Activated CD8-positive, alpha-beta T cell treated with anti-CD3 and anti-CD28 coated beads for 36 hours (primary cell): ENCODE measurements around the gene STK32C. TPM values are rescaled to one million over a fixed set of nuclear protein-coding genes. Genes with fewer than 3 reads are reported as not detected.

Source experiments
- ATAC-seq: fragments of 200-7000 bp; cut with Tn5 transposase; one replicate; pipeline ENCODE4 v1.10.0; 2021; ENCODE audit warnings: mild to moderate bottlenecking, moderate library complexity
- CTCF ChIA-PET: fragments of 350-600 bp; sonication (Branson Sonifier 250); formaldehyde crosslinking; loops from one replicate; lab custom pipeline; 2021; ENCODE audit warnings: antibody characterized with exemption; lab: Charles Lee
- POLR2A ChIA-PET: fragments of 350-600 bp; sonication (Branson Sonifier 250); formaldehyde crosslinking; loops from one replicate; lab custom pipeline; 2021; ENCODE audit warnings: antibody characterized with exemption; lab: Charles Lee
- DNase-seq: peaks from one replicate; pipeline ENCODE4 v3.0.0-alpha.2; 2020
- H3K27ac Mint-ChIP-seq: one replicate; pipeline ENCODE4 v1.8.0; 2021; ENCODE audit warnings: mild to moderate bottlenecking, mixed read lengths
- H3K27me3 Mint-ChIP-seq: one replicate; pipeline ENCODE4 v1.8.0; 2021; ENCODE audit warnings: mixed read lengths
- H3K36me3 Mint-ChIP-seq: one replicate; pipeline ENCODE4 v1.8.0; 2021; ENCODE audit warnings: low read depth, mixed read lengths
- H3K4me1 Mint-ChIP-seq: one replicate; pipeline ENCODE4 v1.8.0; 2021; ENCODE audit warnings: low read depth, mixed read lengths
- H3K4me3 Mint-ChIP-seq: one replicate; pipeline ENCODE4 v1.8.0; 2021; ENCODE audit warnings: mild to moderate bottlenecking, moderate library complexity, mixed read lengths
- H3K9me3 Mint-ChIP-seq: one replicate; pipeline ENCODE4 v1.8.0; 2021; ENCODE audit warnings: mixed read lengths
- intact Hi-C: fragments of 100-400 bp; cut with micrococcal nuclease; formaldehyde crosslinking; loops from one replicate; pipeline ENCODE4 v1.10.0; 2022
- total RNA-seq, 2 experiments: library from RNA; stranded (reverse); gene quantifications; one replicate each; pipeline ENCODE4 v1.2.3, GENCODE V29; 2021
- TF ChIP-seq, protein P1 (sequence below): fragments of 200-600 bp; IDR thresholded peaks from one replicate; pipeline ENCODE4 v1.8.0; 2022; ENCODE audit warnings: antibody characterized with exemption, mild to moderate bottlenecking

The STK32C gene
- total RNA-seq, 2 experiments from 2014 or later = 29.3 to 31.4 TPM

DNA sequence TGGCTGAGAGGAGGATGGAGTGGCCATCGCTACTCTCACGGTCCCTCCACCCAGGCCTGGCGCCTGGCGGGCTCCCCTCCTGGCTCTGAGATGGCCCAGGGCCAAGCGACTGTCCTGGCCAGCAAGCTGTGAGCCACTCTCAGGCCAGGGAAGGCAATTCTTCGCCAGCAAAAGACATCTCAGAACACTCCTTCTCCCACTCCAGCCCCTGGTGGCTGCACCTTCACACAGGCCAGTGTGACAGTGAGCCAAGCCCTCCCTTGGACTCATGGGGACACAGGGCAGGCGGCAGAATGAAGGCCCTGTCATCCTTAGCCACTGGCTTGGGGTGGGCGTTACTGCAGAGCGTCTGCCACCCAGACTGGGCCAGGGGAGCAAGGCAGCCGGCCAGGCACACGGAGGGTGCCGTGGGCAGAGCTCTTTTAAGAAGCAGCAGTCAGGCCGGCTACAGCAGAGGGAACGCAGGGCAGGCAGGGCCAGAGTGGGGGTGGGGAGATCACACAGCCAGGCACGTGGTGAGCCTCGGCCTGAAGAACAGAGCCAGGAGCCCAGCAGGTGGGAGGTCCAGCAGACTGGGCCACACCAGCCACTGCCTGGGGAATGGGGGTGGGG is 14.4 kb downstream of the STK32C start:
- H3K36me3 Mint-ChIP-seq = no peaks in the 10 kb centered on the region
- no peak overlapping the region for H3K4me3 Mint-ChIP-seq
- intact Hi-C loops = no loop called here
- no peak overlapping the region for H3K27ac Mint-ChIP-seq
- peaks cover 7% of the 10 kb centered on the region for H3K4me1 Mint-ChIP-seq
- POLR2A ChIA-PET = no interaction called here
- ATAC-seq (no peak), DNase-seq (no peak)
- H3K27me3 Mint-ChIP-seq = no peaks in the 10 kb centered on the region
- TF ChIP-seq, protein P1, sequence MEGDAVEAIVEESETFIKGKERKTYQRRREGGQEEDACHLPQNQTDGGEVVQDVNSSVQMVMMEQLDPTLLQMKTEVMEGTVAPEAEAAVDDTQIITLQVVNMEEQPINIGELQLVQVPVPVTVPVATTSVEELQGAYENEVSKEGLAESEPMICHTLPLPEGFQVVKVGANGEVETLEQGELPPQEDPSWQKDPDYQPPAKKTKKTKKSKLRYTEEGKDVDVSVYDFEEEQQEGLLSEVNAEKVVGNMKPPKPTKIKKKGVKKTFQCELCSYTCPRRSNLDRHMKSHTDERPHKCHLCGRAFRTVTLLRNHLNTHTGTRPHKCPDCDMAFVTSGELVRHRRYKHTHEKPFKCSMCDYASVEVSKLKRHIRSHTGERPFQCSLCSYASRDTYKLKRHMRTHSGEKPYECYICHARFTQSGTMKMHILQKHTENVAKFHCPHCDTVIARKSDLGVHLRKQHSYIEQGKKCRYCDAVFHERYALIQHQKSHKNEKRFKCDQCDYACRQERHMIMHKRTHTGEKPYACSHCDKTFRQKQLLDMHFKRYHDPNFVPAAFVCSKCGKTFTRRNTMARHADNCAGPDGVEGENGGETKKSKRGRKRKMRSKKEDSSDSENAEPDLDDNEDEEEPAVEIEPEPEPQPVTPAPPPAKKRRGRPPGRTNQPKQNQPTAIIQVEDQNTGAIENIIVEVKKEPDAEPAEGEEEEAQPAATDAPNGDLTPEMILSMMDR = no peak
- H3K9me3 Mint-ChIP-seq = no peaks in the 10 kb centered on the region
- CTCF ChIA-PET = no interaction called here

DNA sequence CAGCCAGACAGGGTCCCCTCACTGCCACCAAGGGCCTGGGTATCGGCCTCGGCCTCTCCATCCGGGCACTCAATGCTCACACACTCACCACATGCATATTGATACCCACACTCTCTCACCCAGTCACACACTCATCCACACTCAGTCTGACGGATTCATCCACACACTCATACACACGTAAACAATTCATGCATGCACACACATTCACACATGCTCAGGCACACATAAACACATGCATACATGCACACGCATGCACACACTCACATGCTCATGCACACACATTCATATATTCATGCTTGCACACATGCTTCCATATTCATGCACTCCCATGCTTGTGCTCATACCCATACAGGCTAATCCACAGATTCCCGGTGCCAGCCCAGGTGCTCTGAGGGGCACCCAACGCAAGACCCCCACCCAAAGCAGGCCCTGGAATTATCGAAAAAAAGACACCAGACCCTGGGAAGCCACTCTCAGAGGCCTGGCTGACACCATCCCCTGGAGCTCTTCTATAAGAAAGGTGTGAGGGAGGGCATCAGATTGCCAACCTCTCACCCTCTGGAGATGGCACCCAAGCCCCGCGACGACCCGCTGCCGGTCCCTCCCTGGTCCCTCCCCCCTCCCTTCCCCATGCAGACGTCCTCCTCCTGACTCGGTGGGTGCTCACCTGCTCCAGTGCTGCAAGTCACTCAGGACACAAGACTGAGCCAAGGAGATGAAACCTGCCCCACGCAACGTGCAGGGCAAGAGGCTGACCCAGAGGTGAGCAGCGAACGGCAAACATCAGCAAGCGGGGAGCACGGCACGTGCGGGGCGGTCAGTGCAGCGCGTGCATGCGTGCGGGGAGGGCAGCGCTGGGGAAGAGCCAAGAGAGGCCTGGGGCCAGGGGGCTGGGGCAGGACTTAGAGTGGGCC is 15.2 kb downstream of the STK32C start:
- H3K36me3 Mint-ChIP-seq = no peaks in the 10 kb centered on the region
- H3K4me3 Mint-ChIP-seq = no peak overlapping the region
- ChIA-PET CTCF (no interaction called here), POLR2A (no interaction called here)
- DNase-seq (no peak), ATAC-seq (no peak)
- intact Hi-C loops = no loop called here
- TF ChIP-seq, protein P1 = no peak
- H3K27ac Mint-ChIP-seq = no peak overlapping the region
- peaks cover 2% of the 10 kb centered on the region for H3K4me1 Mint-ChIP-seq
- H3K27me3 Mint-ChIP-seq = no peaks in the 10 kb centered on the region
- no peaks in the 10 kb centered on the region for H3K9me3 Mint-ChIP-seq

DNA sequence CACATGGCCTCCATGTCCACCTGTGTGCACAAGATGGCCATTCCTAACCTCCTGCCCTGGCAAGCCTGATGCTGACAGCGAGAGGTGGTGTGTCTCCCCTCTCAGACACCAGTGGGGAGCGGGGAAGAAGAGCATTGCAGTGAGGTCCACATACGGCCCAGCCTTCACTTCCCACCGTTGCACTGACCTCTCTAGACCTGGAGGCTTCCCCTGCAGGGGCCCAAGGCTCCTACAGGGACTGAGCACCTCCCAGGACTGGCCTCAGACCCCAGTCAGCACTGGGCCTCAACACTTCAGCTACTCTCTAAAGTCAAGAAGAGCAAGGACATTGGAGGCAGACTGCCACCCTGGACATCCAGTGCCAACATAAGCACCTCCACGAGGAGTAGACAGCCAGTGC is 15.9 kb downstream of the STK32C start:
- H3K36me3 Mint-ChIP-seq = no peaks in the 10 kb centered on the region
- no peaks in the 10 kb centered on the region for H3K9me3 Mint-ChIP-seq
- ChIA-PET POLR2A (no interaction called here), CTCF (no interaction called here)
- no peak for ATAC-seq
- no peak overlapping the region for H3K4me3 Mint-ChIP-seq
- intact Hi-C loops = no loop called here
- H3K4me1 Mint-ChIP-seq = no peaks in the 10 kb centered on the region
- DNase-seq = no peak
- no peaks in the 10 kb centered on the region for H3K27me3 Mint-ChIP-seq
- TF ChIP-seq, protein P1 = no peak
- no peak overlapping the region for H3K27ac Mint-ChIP-seq

DNA sequence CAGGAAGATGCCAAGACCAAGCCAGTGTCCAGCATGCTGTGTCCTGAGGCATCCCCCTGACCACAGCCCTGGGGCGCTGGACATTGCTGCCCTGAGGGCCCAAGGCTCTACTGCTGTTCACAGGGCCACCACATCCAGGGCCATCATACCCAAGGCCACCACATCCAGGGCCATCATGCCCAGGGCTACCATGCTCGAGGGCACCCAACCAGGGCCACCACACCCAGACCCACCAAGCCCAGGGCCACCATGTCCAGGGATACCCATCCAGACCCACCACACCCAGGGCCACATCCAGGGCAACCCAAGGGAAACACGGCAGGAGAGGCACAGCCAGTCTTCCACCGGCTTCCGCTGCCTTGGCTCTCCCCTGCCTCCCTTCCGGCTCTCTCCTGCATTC is 17.1 kb downstream of the STK32C start:
- CTCF ChIA-PET = no interaction called here

More for the DNA sequence above, 17.1 kb downstream of the STK32C start:
- Mint-ChIP-seq H3K4me1 (no peaks in the 10 kb centered on the region), H3K4me3 (no peak overlapping the region), H3K9me3 (no peaks in the 10 kb centered on the region), H3K27ac (no peak overlapping the region), H3K27me3 (no peaks in the 10 kb centered on the region), H3K36me3 (no peaks in the 10 kb centered on the region)
- TF ChIP-seq, protein P1 = no peak
- intact Hi-C loops = no loop called here
- DNase-seq (no peak), ATAC-seq (no peak)
- POLR2A ChIA-PET = no interaction called here
